Lower leg skin (tissue), 3 donors: ENCODE results near the gene SCYGR2.
"Not testable (repeated sequence)": the region's sequence is repeated elsewhere in the genome, so short reads cannot be mapped to it uniquely, and the experiment has no call there.

Source experiments
- POLR2A ChIP-seq, 2 donors: fragments of 450-650 bp; IDR thresholded peaks; one replicate each; pipeline ENCODE4 v1.6.1; 2016 to 2017; ENCODE audit warnings: antibody characterized with exemption in 2 of 2, mild to moderate bottlenecking in 1 of 2, moderate library complexity in 1 of 2
- TF ChIP-seq, protein P1 (sequence below), 3 donors: fragments of 450-650 bp; IDR thresholded peaks; one replicate each; pipeline ENCODE4 v1.5.1; 2016; ENCODE audit warnings: antibody characterized with exemption in 3 of 3, mild to moderate bottlenecking in 3 of 3, moderate library complexity in 2 of 3

GRCh38 chr2:227598835-227599503 lies at the start of gene SCYGR2:
- TF ChIP-seq, protein P1, sequence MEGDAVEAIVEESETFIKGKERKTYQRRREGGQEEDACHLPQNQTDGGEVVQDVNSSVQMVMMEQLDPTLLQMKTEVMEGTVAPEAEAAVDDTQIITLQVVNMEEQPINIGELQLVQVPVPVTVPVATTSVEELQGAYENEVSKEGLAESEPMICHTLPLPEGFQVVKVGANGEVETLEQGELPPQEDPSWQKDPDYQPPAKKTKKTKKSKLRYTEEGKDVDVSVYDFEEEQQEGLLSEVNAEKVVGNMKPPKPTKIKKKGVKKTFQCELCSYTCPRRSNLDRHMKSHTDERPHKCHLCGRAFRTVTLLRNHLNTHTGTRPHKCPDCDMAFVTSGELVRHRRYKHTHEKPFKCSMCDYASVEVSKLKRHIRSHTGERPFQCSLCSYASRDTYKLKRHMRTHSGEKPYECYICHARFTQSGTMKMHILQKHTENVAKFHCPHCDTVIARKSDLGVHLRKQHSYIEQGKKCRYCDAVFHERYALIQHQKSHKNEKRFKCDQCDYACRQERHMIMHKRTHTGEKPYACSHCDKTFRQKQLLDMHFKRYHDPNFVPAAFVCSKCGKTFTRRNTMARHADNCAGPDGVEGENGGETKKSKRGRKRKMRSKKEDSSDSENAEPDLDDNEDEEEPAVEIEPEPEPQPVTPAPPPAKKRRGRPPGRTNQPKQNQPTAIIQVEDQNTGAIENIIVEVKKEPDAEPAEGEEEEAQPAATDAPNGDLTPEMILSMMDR (IDR thresholded peaks at IDR 0.05): not testable (repeated sequence)
- not testable (repeated sequence) for TF ChIP-seq POLR2A (IDR thresholded peaks at IDR 0.05)
